A549 (cell line): Measurements from ENCODE around the gene TINAG. TPM values are rescaled to one million over a fixed set of nuclear protein-coding genes. Genes with fewer than 3 reads are reported as not detected.

Experiments used
- ATAC-seq, 2 experiments: fragments of 200-7000 bp in 1 of 2; fragments of >200 bp in 1 of 2; cut with Nextera tagmentation in 1 of 2; cut with Tn5 transposase in 1 of 2; 3 replicates each; pipeline versions ENCODE4 v1.8.0 to v1.9.1; 2018 to 2020; ENCODE audit warnings: mild to moderate bottlenecking in 1 of 2, moderate library complexity in 1 of 2
- CTCF ChIA-PET: fragments of 300-600 bp; sonication (Branson Sonifier 250); formaldehyde crosslinking; extraction: SDS; loops from one replicate; lab custom pipeline; 2021; ENCODE audit warnings: antibody characterized with exemption, inconsistent platforms; lab: Yijun Ruan, JAX
- POLR2A ChIA-PET: fragments of 350-600 bp; formaldehyde crosslinking; extraction: SDS; loops from one replicate; lab custom pipeline; 2021; ENCODE audit warnings: antibody characterized with exemption, inconsistent platforms; lab: Yijun Ruan, JAX
- DNase-seq, 2 experiments: peaks; one replicate each; pipeline versions ENCODE4 v3.0.0 to v3.0.0-alpha.2; 2011 to 2016; ENCODE audit warnings: low read depth in 1 of 2, low spot score in 1 of 2
- FAIRE-seq: peaks from 2 replicates; lab custom pipeline; 2011; peaks lifted over from hg19 to GRCh38; lab: Jason Lieb, UNC
- H3K27ac ChIP-seq, 2 experiments: fragments of >200 bp; sonication (Bioruptor Twin); formaldehyde crosslinking; 3 replicates each; pipeline ENCODE4 v1.5.1; 2016 to 2017
- H3K4me1 ChIP-seq: fragments of >200 bp; sonication (Bioruptor Twin); formaldehyde crosslinking; 3 replicates; pipeline ENCODE4 v1.6.1; 2016
- H3K4me2 ChIP-seq: fragments of >200 bp; sonication (Bioruptor Twin); formaldehyde crosslinking; 3 replicates; pipeline ENCODE4 v1.6.1; 2016
- H3K4me3 ChIP-seq: fragments of >200 bp; sonication (Bioruptor Twin); formaldehyde crosslinking; 3 replicates; pipeline ENCODE4 v1.5.1; 2016
- H3K9me3 ChIP-seq: fragments of >200 bp; sonication (Bioruptor Twin); formaldehyde crosslinking; 3 replicates; pipeline ENCODE4 v1.6.1; 2016
- CBX2 ChIP-seq: fragments of 200-600 bp; sonication (generic); IDR thresholded peaks from 2 replicates; pipeline ENCODE4 v1.6.1; 2016; ENCODE audit warnings: low read depth, mild to moderate bottlenecking, borderline replicate concordance
- CEBPB ChIP-seq, 2 experiments: fragments of >200 bp in 1 of 2; sonication (Bioruptor Twin) in 1 of 2; formaldehyde crosslinking in 1 of 2; IDR thresholded peaks; 2 replicates each; pipeline ENCODE4 v1.6.1; 2012 to 2016
- CTCF ChIP-seq: fragments of >200 bp; sonication (Bioruptor Twin); formaldehyde crosslinking; IDR thresholded peaks from 3 replicates; pipeline ENCODE4 v1.5.1; 2016
- EHF ChIP-seq: fragments of 250-450 bp; sonication (Bioruptor Pico); IDR thresholded peaks from 2 replicates; pipeline ENCODE4 v1.5.0; 2020; ENCODE audit warnings: mild to moderate bottlenecking
- ELK1 ChIP-seq: fragments of 150-350 bp; IDR thresholded peaks from 2 replicates; pipeline ENCODE4 v1.6.1; 2014; ENCODE audit warnings: low read depth, mild to moderate bottlenecking, low read length
- EP300 ChIP-seq, 2 experiments: fragments of >200 bp; sonication (Bioruptor Twin); formaldehyde crosslinking; IDR thresholded peaks; 2 replicates in 1 of 2; 3 replicates in 1 of 2; pipeline ENCODE4 v1.6.1; 2016 to 2017
- GATA3 ChIP-seq: IDR thresholded peaks from 2 replicates; pipeline ENCODE4 v1.6.1; 2012; ENCODE audit warnings: borderline replicate concordance
- HOXA7 ChIP-seq: fragments of 250-450 bp; sonication (Bioruptor Pico); IDR thresholded peaks from 2 replicates; pipeline ENCODE4 v1.5.0; 2020; ENCODE audit warnings: mild to moderate bottlenecking, moderate library complexity
- JUNB ChIP-seq: fragments of >200 bp; sonication (Bioruptor Twin); formaldehyde crosslinking; IDR thresholded peaks from 2 replicates; pipeline ENCODE4 v1.6.1; 2016
- MYC ChIP-seq: IDR thresholded peaks from 2 replicates; pipeline ENCODE4 v1.6.1; 2012; ENCODE audit warnings: mild to moderate bottlenecking, inconsistent platforms, low read length, improper control_type of control experiment, borderline replicate concordance
- RARB ChIP-seq: fragments of 250-450 bp; sonication (Bioruptor Pico); IDR thresholded peaks from 2 replicates; pipeline ENCODE4 v1.8.0; 2021; ENCODE audit warnings: mild to moderate bottlenecking, moderate library complexity
- REST ChIP-seq: fragments of 200-600 bp; sonication (generic); IDR thresholded peaks from 2 replicates; pipeline ENCODE4 v1.6.1; 2016; ENCODE audit warnings: antibody characterized with exemption, mild to moderate bottlenecking, moderate library complexity
- SREBF2 ChIP-seq: fragments of 450-650 bp; IDR thresholded peaks from 2 replicates; pipeline ENCODE4 v1.6.1; 2014; ENCODE audit warnings: mild to moderate bottlenecking, moderate library complexity
- TFCP2L1 ChIP-seq: fragments of 250-450 bp; sonication (Bioruptor Pico); IDR thresholded peaks from 2 replicates; pipeline ENCODE4 v1.5.0; 2021; ENCODE audit warnings: mild to moderate bottlenecking
- TP53 ChIP-seq: fragments of 250-450 bp; sonication (Bioruptor Pico); IDR thresholded peaks from 2 replicates; pipeline ENCODE4 v1.5.0; 2021; ENCODE audit warnings: mild to moderate bottlenecking, moderate library complexity
- ZNF302 ChIP-seq: fragments of 250-450 bp; sonication (Bioruptor Pico); IDR thresholded peaks from 2 replicates; pipeline ENCODE4 v1.9.0; 2021; ENCODE audit warnings: inconsistent platforms, mild to moderate bottlenecking, moderate library complexity
- WGBS: methylation state at CpG from one replicate; pipeline ENCODE4 v1.1.6; 2017; ENCODE audit errors: missing lambda C conversion rate; 5-methylcytosine and 5-hydroxymethylcytosine counted together
- polyA plus RNA-seq, 4 experiments: library from polyadenylated mRNA; depleted of rRNA in 3 of 4; stranded (reverse); fragments of >200 nt; fragmentation: RNase III in 1 of 4; extraction: RNeasy Plus Mini Kit Qiagen cat#74134 plus additional on column Dnase treatment in 1 of 4; gene quantifications; 2 replicates in 3 of 4; 3 replicates in 1 of 4; pipeline ENCODE4 v1.2.3, GENCODE V29; 2011 to 2017

The TINAG gene
- polyA plus RNA-seq, 2 of the 4 experiments (the other 2 are of a cell fraction): 0.04 to 0.48 TPM

- no peak for TF ChIP-seq HOXA7
These were observed 17.1 kb upstream of the TINAG start (continued) for GRCh38 chr6:54291146-54291545.

- H3K9me3 ChIP-seq: no peaks in the 10 kb centered on the region
- FAIRE-seq: no peak
- TF ChIP-seq CTCF (no peak), GATA3 (no peak), SREBF2 (no peak), RARB (no peak), EHF (CRISPR knock-in tag) (no peak), TP53 (CRISPR knock-in tag) (no peak), ZNF302 (CRISPR knock-in tag) (no peak), ELK1 (no peak), JUNB (no peak), REST (no peak)
- TF ChIP-seq, all 56 proteins: peak for 0
- no peaks in the 10 kb centered on the region for H3K4me1 ChIP-seq
- H3K4me2 ChIP-seq: no peak overlapping the region
- H3K27ac ChIP-seq: no peak overlapping the region
- ChIA-PET POLR2A (no interaction called here), CTCF (interaction anchor here (0.6 to 0.8 kb wide), 2 partner anchors 306 to 751 kb away, joined by 3 read pairs; no protein-coding TSS in a partner anchor)
- DNase-seq (no peak), ATAC-seq (no peak)
- no peak overlapping the region for H3K4me3 ChIP-seq
- 71% methylated on average over 2 of the region's 2 CpGs for WGBS
These were observed 16.5 kb upstream of the TINAG start for GRCh38 chr6:54291738-54292137.

GRCh38 chr6:54294965-54295532, 13.2 kb upstream of the TINAG start:
- no peak overlapping the region for H3K27ac ChIP-seq
- H3K4me3 ChIP-seq: no peak overlapping the region
- ChIA-PET CTCF (no interaction called here), POLR2A (no interaction called here)
- no peaks in the 10 kb centered on the region for H3K4me1 ChIP-seq
- 69% methylated on average over 5 of the region's 8 CpGs for WGBS
- no peak overlapping the region for H3K4me2 ChIP-seq
- FAIRE-seq: no peak
- no peak for ATAC-seq
- TF ChIP-seq CEBPB (IDR thresholded peaks at IDR 0.05): no peak
- no peak for TF ChIP-seq ELK1
- no peak for TF ChIP-seq EP300 (IDR thresholded peaks at IDR 0.05)
- TF ChIP-seq TFCP2L1 (CRISPR knock-in tag): no peak
- TF ChIP-seq MYC: no peak
- TF ChIP-seq CBX2: no peak
- TF ChIP-seq, all 56 proteins: peak for 0
- DNase-seq: no peak
- H3K9me3 ChIP-seq: no peaks in the 10 kb centered on the region
